Measurements from ENCODE around the gene COQ5.

Gene COQ5

GRCh38 chr12:120528861-120529525, at the start of gene COQ5:
Gene COQ5 (minus strand): TSS chr12:120529158. CDS start chr12:120529141, 17 bp downstream.
- peak; percentile 74 for DNase-seq (ENCODE audit: low read depth)
- TF ChIP-seq CTCF (conservative IDR thresholded peaks at IDR 0.05; ENCODE audit: low read length): no peak
- H3K4me3 ChIP-seq (ENCODE audit: low read length): peak within 1 kb of the TSS; percentile 91

- H3K4me3 ChIP-seq (ENCODE audit: low read length): no peak overlapping the region
- peak; percentile 18 for DNase-seq (ENCODE audit: low read depth)
- TF ChIP-seq CTCF (conservative IDR thresholded peaks at IDR 0.05; ENCODE audit: low read length): no peak
Measured at GRCh38 chr12:120574106-120574505, 45.1 kb upstream of the COQ5 start.

GRCh38 chr12:120573560-120573959, 44.6 kb upstream of the COQ5 start:
- no peak for DNase-seq (ENCODE audit: low read depth)
- no peak overlapping the region for H3K4me3 ChIP-seq (ENCODE audit: low read length)
- no peak for TF ChIP-seq CTCF (conservative IDR thresholded peaks at IDR 0.05; ENCODE audit: low read length)

- no peak overlapping the region for H3K4me3 ChIP-seq (ENCODE audit: low read length)
- TF ChIP-seq CTCF (conservative IDR thresholded peaks at IDR 0.05; ENCODE audit: low read length): no peak
- no peak for DNase-seq (ENCODE audit: low read depth)
Measured at GRCh38 chr12:120571299-120571698, 42.3 kb upstream of the COQ5 start.

GRCh38 chr12:120563495-120563894, 34.5 kb upstream of the COQ5 start:
- no peak for TF ChIP-seq CTCF (conservative IDR thresholded peaks at IDR 0.05; ENCODE audit: low read length)
- DNase-seq (ENCODE audit: low read depth): no peak
- H3K4me3 ChIP-seq (ENCODE audit: low read length): no peak overlapping the region

- DNase-seq (ENCODE audit: low read depth): no peak
- no peak overlapping the region for H3K4me3 ChIP-seq (ENCODE audit: low read length)
- TF ChIP-seq CTCF (conservative IDR thresholded peaks at IDR 0.05; ENCODE audit: low read length): no peak
Measured at GRCh38 chr12:120562906-120563305, 33.9 kb upstream of the COQ5 start.

- no peak for DNase-seq (ENCODE audit: low read depth)
- no peak overlapping the region for H3K4me3 ChIP-seq (ENCODE audit: low read length)
- no peak for TF ChIP-seq CTCF (conservative IDR thresholded peaks at IDR 0.05; ENCODE audit: low read length)
Measured at GRCh38 chr12:120557589-120557988, 28.6 kb upstream of the COQ5 start.

Measured in AG10803 (cell line).